Measurements from ENCODE around the gene HEATR3.

Gene HEATR3

GRCh38 chr16:50102051-50102746 is 36.4 kb downstream of the HEATR3 start:
- no peak for DNase-seq (ENCODE audit: extremely low read depth, low read depth)
- no peak for TF ChIP-seq CTCF (IDR thresholded peaks at IDR 0.05; ENCODE audit: low read depth, low read length)

GRCh38 chr16:50103764-50104163 is 38.0 kb downstream of the HEATR3 start:
- no peak for TF ChIP-seq CTCF (IDR thresholded peaks at IDR 0.05; ENCODE audit: low read depth, low read length)
- DNase-seq (ENCODE audit: extremely low read depth, low read depth) = no peak

- no peak for DNase-seq (ENCODE audit: extremely low read depth, low read depth)
- TF ChIP-seq CTCF (IDR thresholded peaks at IDR 0.05; ENCODE audit: low read depth, low read length) = no peak
Measured at GRCh38 chr16:50114357-50115129, 48.8 kb downstream of the HEATR3 start.

GRCh38 chr16:50120711-50121110 is 54.9 kb downstream of the HEATR3 start:
- TF ChIP-seq CTCF (IDR thresholded peaks at IDR 0.05; ENCODE audit: low read depth, low read length) = no peak
- no peak for DNase-seq (ENCODE audit: extremely low read depth, low read depth)

GRCh38 chr16:50121278-50121677 is 55.5 kb downstream of the HEATR3 start:
- no peak for DNase-seq (ENCODE audit: extremely low read depth, low read depth)
- no peak for TF ChIP-seq CTCF (IDR thresholded peaks at IDR 0.05; ENCODE audit: low read depth, low read length)

- TF ChIP-seq CTCF (IDR thresholded peaks at IDR 0.05; ENCODE audit: low read depth, low read length) = no peak
- DNase-seq (ENCODE audit: extremely low read depth, low read depth) = no peak
Measured at GRCh38 chr16:50121721-50122445, 56.1 kb downstream of the HEATR3 start.

GRCh38 chr16:50123417-50123816 is 57.6 kb downstream of the HEATR3 start:
- no peak for TF ChIP-seq CTCF (IDR thresholded peaks at IDR 0.05; ENCODE audit: low read depth, low read length)
- no peak for DNase-seq (ENCODE audit: extremely low read depth, low read depth)

All from AG09319 (cell line).